Parathyroid adenoma (tissue), 2 donors: Measurements from ENCODE around the gene FGGY.

Experiments
- H2AFZ ChIP-seq: fragments of 300-600 bp; sonication (generic); one replicate; pipeline ENCODE4 v1.7.0; 2017; ENCODE audit warnings: antibody characterized with exemption, mild to moderate bottlenecking
- H3K27ac ChIP-seq: fragments of 300-600 bp; sonication (generic); one replicate; pipeline ENCODE4 v1.7.0; 2017
- H3K27me3 ChIP-seq: fragments of 300-600 bp; sonication (generic); one replicate; pipeline ENCODE4 v1.7.0; 2017; ENCODE audit warnings: low read length; ENCODE audit not compliant: control insufficient read depth, insufficient read depth
- H3K36me3 ChIP-seq: fragments of 300-600 bp; sonication (generic); one replicate; pipeline ENCODE4 v1.7.0; 2017; ENCODE audit warnings: low read length; ENCODE audit not compliant: control insufficient read depth, insufficient read depth
- H3K4me1 ChIP-seq: fragments of 300-600 bp; sonication (generic); one replicate; pipeline ENCODE4 v1.7.0; 2017; ENCODE audit warnings: control low read depth
- H3K4me2 ChIP-seq: fragments of 300-600 bp; sonication (generic); one replicate; pipeline ENCODE4 v1.7.0; 2017; ENCODE audit warnings: low read length
- H3K4me3 ChIP-seq: fragments of 300-600 bp; sonication (generic); one replicate; pipeline ENCODE4 v1.7.0; 2017; ENCODE audit warnings: low read depth, low read length
- H3K79me2 ChIP-seq: fragments of 300-600 bp; sonication (generic); one replicate; pipeline ENCODE4 v1.7.0; 2017; ENCODE audit warnings: control low read depth
- H3K9ac ChIP-seq: fragments of 300-600 bp; sonication (generic); one replicate; pipeline ENCODE4 v1.7.0; 2017; ENCODE audit warnings: mild to moderate bottlenecking
- H3K9me3 ChIP-seq: fragments of 300-600 bp; sonication (generic); one replicate; pipeline ENCODE4 v1.7.0; 2017; ENCODE audit warnings: low read length; ENCODE audit not compliant: control insufficient read depth
- TF ChIP-seq, protein P1 (sequence below): fragments of 300-600 bp; sonication (generic); IDR thresholded peaks from one replicate; pipeline ENCODE4 v1.7.0; 2017; ENCODE audit warnings: antibody characterized with exemption, mild to moderate bottlenecking
- donor health status: primary hyperparathyroidism.

The FGGY gene

DNA sequence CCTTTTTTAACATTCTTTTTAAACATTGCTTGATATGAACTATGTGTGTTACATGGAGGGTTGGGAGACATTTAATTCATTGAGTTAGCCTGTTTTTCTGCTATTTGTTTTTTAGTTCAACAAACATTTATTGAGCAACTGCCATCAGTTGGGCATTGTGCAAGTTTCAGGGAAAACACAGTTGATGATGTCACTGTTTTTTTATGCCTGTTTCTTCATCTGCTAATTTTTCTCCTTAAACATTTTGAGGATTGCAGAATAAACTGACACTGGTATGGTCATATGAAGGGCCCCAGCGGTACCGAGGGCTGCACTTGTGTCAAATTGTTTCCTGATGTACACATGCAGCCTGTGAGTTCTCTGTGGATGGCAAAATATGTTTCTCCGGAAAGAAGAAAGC is 253.0 kb downstream of the FGGY start:
- H3K4me1 ChIP-seq, result no peaks in the 10 kb centered on the region
- no peak overlapping the region for H3K4me3 ChIP-seq
- no peak overlapping the region for H3K9ac ChIP-seq
- no peaks in the 10 kb centered on the region for H3K9me3 ChIP-seq
- TF ChIP-seq, protein P1, sequence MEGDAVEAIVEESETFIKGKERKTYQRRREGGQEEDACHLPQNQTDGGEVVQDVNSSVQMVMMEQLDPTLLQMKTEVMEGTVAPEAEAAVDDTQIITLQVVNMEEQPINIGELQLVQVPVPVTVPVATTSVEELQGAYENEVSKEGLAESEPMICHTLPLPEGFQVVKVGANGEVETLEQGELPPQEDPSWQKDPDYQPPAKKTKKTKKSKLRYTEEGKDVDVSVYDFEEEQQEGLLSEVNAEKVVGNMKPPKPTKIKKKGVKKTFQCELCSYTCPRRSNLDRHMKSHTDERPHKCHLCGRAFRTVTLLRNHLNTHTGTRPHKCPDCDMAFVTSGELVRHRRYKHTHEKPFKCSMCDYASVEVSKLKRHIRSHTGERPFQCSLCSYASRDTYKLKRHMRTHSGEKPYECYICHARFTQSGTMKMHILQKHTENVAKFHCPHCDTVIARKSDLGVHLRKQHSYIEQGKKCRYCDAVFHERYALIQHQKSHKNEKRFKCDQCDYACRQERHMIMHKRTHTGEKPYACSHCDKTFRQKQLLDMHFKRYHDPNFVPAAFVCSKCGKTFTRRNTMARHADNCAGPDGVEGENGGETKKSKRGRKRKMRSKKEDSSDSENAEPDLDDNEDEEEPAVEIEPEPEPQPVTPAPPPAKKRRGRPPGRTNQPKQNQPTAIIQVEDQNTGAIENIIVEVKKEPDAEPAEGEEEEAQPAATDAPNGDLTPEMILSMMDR, result no peak
- no peaks in the 10 kb centered on the region for H3K27me3 ChIP-seq
- no peak overlapping the region for H3K4me2 ChIP-seq
- H3K36me3 ChIP-seq, result no peaks in the 10 kb centered on the region
- no peak overlapping the region for H2AFZ ChIP-seq
- H3K79me2 ChIP-seq, result no peaks in the 10 kb centered on the region
- H3K27ac ChIP-seq, result no peak overlapping the region

DNA sequence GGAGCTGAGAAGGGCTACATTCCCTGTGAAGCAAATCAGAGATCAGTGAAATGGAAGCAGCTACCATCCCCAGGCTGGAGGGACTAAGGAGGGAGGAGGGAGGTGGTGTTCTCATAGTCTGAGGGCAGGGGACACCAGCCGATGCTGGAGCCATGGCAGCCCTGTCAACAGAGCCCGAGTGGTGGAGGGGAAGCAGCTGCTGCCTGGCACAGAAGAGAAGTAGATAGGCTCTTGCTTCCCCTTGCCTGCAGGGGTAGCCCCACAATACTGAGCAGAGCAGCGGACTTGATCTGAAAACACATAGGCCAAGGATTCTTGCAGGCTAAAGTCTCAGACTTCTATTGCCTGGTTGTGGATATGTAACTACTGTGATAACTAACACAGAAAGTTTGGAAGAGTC is 255.1 kb downstream of the FGGY start:
- Histone ChIP-seq H3K4me2 (no peak overlapping the region), H3K36me3 (no peaks in the 10 kb centered on the region), H3K4me3 (no peak overlapping the region), H3K9me3 (no peaks in the 10 kb centered on the region), H3K9ac (no peak overlapping the region), H3K27ac (no peak overlapping the region), H3K27me3 (no peaks in the 10 kb centered on the region), H3K4me1 (no peaks in the 10 kb centered on the region), H3K79me2 (no peaks in the 10 kb centered on the region), H2AFZ (no peak overlapping the region)
- TF ChIP-seq, protein P1, result no peak

- Histone ChIP-seq H3K4me1 (no peaks in the 10 kb centered on the region), H3K4me2 (no peak overlapping the region), H3K4me3 (no peak overlapping the region), H3K79me2 (no peaks in the 10 kb centered on the region), H3K36me3 (no peaks in the 10 kb centered on the region), H3K27me3 (no peaks in the 10 kb centered on the region), H2AFZ (no peak overlapping the region), H3K9me3 (no peaks in the 10 kb centered on the region), H3K27ac (no peak overlapping the region), H3K9ac (no peak overlapping the region)
- TF ChIP-seq, protein P1, result no peak
These were observed 256.5 kb downstream of the FGGY start for GRCh38 chr1:59553371-59553770.

GRCh38 chr1:59554011-59554663 is 257.2 kb downstream of the FGGY start:
- TF ChIP-seq, protein P1, result no peak

DNA sequence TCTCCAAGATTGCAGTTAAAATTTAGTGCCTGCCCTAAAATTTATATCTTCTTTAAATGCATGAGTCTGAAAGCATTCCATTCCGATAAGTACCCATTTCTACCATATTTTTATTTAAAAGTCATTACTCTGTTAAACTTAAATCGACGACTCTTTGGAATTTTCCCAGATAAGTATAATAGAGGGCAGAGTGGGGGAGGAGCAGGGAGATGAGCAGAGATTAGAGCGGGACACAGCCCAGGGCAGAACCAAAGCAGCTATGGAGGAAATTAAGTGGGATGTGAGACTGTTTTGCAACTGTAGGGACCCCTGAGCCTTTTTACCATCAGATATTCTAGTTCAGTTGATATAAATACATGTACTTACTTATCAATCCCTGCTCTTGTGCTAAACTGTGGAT is 257.9 kb downstream of the FGGY start:
- H3K79me2 ChIP-seq, result no peaks in the 10 kb centered on the region
- no peaks in the 10 kb centered on the region for H3K9me3 ChIP-seq
- no peak overlapping the region for H3K9ac ChIP-seq
- no peak overlapping the region for H3K27ac ChIP-seq
- H2AFZ ChIP-seq, result no peak overlapping the region
- no peaks in the 10 kb centered on the region for H3K27me3 ChIP-seq
- no peaks in the 10 kb centered on the region for H3K4me1 ChIP-seq
- no peak overlapping the region for H3K4me2 ChIP-seq
- H3K4me3 ChIP-seq, result no peak overlapping the region
- no peaks in the 10 kb centered on the region for H3K36me3 ChIP-seq
- TF ChIP-seq, protein P1, result no peak

More at GRCh38 chr1:59554011-59554663, 257.2 kb downstream of the FGGY start:
- Histone ChIP-seq H3K4me2 (no peak overlapping the region), H3K9me3 (no peaks in the 10 kb centered on the region), H3K4me1 (no peaks in the 10 kb centered on the region), H3K27ac (no peak overlapping the region), H3K4me3 (no peak overlapping the region), H3K36me3 (no peaks in the 10 kb centered on the region), H3K27me3 (no peaks in the 10 kb centered on the region), H3K9ac (no peak overlapping the region), H2AFZ (no peak overlapping the region), H3K79me2 (no peaks in the 10 kb centered on the region)
